NCI-H2196 (cell line): ENCODE results near the gene CEP295NL.
"Not testable (repeated sequence)": the region's sequence is repeated elsewhere in the genome, so short reads cannot be mapped to it uniquely, and the experiment has no call there.

Source experiments
- DNase-seq: peaks from one replicate; lab custom pipeline; 2025; ENCODE audit not compliant: unreplicated experiment; lab: John Stamatoyannopoulos, UW

Gene CEP295NL

GRCh38 chr17:78910497-78911284, 7.7 kb upstream of the CEP295NL start:
- DNase-seq, result no peak

GRCh38 chr17:78908426-78908825, 5.4 kb upstream of the CEP295NL start:
- peak; percentile 36 for DNase-seq

DNA sequence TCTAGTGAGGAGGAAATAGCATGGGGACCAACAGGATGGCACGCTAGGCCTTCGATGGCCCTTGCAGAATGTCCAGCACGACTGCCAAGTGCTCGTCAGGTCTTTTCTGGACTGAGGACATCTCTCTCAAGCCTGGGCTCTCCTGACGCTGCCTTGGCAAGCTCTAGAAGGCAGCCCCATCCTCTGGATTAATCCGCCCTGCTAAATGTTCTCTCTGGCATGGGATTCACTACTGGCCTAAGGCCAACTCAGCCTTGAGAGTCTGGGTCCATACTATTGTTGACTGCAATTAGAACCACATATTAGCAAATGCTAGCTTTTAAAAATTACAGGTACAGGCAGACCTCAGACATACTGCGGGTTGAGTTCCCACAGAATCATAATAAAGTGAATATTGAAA, 2.5 kb upstream of the CEP295NL start:
- DNase-seq, result no peak

GRCh38 chr17:78905116-78905515, 2.1 kb upstream of the CEP295NL start:
- no peak for DNase-seq

DNA sequence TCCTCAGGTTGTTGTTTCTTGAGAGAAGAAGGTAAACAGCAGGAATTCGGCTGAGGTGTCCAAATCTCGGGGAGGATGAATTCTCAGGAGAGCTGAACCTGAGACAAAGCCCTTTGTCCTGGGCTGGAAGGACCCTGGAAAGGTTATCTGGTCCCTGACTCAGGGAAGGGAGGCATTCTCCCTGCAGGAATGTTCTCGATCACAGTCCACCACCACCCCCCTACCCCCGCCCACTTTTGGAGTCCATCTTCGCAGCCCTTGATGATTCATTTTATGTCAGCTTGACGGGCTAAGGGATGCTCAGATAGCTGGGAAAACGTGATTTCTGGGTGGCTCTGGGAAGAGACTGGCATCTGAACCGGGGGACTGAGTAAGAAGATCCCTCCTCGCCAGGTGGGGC, 1.4 kb upstream of the CEP295NL start:
- DNase-seq, result no peak

- not testable (repeated sequence) for DNase-seq
Measured at GRCh38 chr17:78902231-78902630, 770 bp downstream of the CEP295NL start.

DNA sequence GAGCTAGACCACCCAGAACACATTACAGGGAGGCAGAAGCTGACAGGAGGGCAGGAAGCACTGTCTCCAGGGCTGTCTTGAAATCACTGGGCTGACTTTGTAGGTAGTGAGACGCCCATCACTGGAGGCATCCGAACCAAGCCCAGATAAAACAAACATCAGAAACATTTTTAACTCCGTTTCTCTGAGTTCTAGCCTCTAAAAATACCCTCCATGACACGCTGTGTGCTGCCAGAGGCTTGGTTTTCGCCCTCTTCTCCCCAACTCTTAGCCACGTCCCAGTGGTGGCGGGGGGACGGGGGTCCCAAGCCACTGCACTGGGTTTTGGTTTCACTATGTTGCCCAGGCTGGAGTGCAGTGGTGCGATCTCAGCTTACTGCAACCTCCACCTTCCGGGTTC, 1.2 kb downstream of the CEP295NL start:
- DNase-seq, result no peak

DNA sequence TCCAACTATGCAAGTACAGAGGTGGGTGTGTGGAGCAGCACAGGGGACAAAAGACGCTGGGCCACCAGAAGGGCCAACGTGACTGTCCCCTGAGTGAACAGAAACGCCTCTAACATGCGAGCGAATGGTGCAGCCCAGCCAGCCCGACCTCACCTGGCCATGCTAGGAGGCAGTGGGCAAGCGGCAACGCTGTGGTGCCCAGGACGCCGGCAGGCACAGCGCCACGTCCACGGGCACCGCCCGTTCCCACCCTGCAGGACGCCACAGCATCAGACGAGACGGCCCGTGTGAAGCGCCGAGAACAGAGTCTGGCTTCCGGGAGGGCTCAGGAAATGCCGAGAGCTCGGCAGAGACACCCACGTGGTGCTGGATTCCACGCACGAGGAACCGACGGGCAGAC, 2.2 kb downstream of the CEP295NL start:
- DNase-seq, result no peak

- DNase-seq, result no peak
Measured at GRCh38 chr17:78899361-78900260, 3.4 kb downstream of the CEP295NL start.

DNA sequence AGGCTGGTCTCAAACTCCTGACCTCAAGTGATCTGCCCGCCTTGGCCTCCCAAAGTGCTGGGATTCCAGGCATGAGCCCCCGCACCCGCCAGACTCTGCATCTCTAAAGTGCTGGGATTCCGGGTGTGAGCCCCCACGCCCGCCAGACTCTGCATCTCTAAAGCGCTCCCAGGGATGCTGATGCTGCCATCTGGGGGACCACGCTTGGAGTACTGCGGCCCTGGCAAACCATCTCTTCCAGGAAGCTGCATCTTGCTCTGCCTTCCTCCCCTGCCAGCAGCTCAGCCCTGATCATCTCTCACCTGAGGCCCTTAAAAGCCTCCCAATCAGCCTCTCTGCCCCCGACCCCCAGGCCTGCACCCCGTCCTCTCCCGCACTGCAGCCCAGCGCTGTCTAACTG, 4.1 kb downstream of the CEP295NL start:
- DNase-seq, result no peak

DNA sequence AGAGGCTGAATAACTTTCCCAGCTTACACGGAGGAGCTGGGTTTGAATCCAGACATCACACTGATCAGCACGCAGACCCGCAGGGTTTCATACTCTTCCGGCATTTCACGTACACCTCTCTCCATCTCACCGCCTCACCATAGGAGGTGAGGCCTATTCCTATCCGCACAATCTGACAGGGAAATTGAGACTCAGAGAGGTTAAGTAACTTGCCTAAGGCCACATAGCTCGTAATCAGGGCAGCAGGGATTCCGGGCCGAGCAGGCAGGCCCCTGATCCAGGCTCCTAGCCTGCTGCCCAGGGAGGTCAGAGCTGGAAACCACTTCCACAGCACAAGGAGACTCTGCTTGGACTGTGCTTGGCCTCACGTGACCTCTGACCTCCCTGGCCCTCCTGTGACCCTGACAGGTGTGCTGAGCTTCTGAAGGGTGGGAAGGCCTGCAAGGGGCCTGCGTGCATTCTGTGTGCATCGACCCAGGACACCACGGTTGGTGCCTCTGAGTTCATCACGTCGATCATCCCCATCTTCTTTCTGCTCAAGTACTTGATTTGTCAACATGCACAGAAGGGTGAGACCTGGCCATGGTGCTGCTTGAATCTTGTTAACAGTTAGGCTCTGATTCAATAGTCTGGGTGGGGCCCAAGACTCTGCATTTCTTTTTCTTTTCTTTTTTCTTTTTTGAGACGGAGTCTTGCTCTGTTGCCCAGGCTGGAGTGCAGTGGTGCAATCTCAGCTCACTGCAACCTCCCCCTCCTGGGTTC, 4.7 kb downstream of the CEP295NL start:
- DNase-seq, result no peak

- no peak for DNase-seq
Measured at GRCh38 chr17:78897664-78898047, 5.3 kb downstream of the CEP295NL start.

DNA sequence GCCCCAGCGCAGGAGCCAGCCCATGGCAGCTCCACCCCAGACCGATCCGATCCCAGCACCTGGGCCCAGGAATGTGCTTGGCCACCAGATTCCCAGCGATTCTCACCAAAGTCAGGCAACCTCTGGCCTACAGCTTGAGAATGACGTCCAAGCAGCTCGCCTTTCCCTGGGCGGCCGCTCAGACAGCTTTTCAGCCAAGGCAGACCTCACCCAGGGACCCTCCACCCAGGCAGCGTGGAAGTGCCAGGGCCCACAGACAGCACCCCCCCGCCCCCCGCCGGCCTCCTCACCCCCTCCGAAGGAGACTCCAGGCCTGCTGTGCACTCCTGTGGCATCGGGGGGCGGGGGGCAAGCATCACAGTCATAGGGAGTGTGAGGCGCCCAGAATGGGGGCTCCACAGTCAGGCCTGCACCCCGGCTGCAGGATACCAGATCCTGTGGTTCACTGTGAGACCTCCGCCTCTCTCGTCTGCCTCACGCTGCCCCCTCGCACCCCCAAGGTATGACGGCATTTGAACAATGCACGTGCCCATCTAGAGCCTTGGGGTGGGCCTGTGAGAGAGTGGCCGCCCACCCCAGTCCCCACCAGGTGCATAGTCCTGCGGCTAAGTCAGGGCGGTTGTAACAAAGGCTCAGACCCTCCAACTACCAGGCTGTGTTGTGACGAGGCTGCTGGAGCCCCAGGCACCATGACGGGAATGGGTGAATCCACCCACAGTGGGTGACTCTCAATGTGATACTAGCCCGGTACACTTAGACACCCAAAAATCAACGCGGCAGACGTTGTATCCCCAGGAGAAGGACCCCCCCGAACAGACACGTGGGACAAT, 6.0 kb downstream of the CEP295NL start:
- no peak for DNase-seq

DNA sequence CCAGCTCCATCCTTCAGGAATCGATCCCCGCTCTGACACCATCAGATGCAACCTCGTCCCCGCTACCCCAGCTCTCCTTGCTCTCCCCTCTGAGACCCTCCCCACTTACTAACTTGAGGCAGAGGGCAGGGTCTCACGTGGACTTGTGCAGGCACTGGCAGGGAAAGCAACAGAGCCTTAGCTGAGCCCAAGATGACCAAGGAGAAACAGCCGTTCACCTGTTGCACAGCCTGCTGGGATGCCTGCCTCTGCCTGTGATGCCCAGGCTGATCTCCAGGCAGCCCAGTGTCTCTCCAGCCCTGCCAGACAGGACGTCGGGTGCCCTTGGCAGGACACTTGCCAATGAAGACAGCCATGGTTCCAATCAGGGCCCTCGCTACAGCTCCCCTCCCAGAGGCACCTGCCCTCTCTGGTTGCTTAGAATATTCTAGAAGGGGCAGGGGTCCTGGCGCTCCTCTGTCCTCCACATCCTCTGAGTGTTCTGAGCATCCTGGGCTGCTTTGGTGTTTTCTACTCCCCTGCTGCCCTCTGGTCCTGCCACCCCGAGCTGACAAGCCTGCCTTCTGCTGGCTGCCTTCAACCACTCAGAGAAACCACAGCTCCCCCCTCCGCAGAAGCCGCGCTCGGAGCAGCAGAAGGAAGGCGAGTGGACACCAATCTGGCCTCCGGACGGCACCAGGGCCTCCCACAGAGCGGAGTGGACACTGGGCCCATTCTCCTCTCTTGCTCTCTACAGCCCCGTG, 6.7 kb downstream of the CEP295NL start:
- no peak for DNase-seq

DNA sequence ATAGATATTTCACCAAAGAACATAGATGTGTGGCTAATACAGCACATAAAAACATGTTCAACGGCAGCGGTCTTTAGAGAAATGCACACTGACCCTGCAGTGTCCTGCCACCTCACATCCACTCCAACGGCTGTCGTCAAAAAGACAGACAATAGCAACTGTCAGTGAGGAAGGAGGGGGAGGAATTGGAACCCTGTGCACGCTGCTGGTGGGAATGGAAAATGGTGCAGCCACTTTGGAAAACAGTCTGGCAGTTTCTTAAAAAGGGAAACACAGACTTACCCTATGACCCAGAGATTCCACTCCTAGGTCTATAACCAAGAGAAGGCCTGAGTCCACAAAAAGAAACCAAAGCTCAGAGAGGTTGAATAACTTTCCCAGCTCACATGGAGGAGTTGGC, 7.7 kb downstream of the CEP295NL start:
- no peak for DNase-seq

- DNase-seq, result no peak
Measured at GRCh38 chr17:78893684-78894083, 9.3 kb downstream of the CEP295NL start.

- no peak for DNase-seq
Measured at GRCh38 chr17:78892936-78893379, 10.0 kb downstream of the CEP295NL start.

DNA sequence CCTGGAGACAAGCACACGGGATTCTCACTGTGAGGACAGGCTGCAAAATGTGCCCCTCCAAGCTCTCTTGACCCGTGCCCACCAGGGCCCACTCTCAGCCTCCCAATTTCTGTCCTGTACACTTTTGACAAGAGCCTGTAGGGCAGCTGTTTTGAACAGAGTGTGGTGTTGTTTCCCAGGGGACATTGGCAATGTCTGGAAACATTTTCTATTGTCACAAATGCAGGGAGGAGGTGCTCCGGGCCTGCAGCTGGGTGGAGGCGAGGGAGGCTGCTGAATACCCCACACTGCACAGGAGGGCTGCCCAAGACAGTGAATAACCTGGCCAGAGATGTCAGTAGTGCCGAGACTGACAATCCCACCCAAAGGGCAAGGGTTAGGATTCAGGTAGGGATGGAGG, 10.5 kb downstream of the CEP295NL start:
- no peak for DNase-seq

DNA sequence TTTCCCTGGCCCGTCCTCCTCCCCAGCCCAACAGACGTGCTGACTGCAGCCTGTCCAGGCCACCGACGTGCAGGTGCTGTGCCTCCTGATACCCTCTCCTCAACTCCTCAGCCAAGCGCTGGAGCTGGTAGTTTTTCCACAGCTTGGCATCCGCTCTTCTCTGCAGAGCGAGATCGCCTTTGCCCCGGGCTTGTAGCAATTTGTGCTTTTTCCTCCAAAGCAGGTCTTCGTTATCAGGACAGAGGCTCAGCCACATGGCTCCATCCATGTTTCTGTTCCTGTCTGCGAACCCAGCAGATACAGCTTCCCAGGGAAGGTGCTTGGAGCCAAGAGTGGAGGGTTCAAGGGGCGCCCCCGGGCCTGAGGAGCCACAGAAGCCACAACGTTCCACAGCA, 10.9 kb downstream of the CEP295NL start:
- DNase-seq, result no peak
